GM18907 (cell line): ENCODE measurements around the gene SHC2.
A peak's percentile ranks its signal among the peaks of the same experiment; 100 is the strongest.
"Not testable (repeated sequence)": the region's sequence is repeated elsewhere in the genome, so short reads cannot be mapped to it uniquely, and the experiment has no call there.

ENCODE experiments used
- ATAC-seq: cut with Tn5 transposase; IDR thresholded peaks from one replicate; pipeline ENCODE4 v1.9.1; 2021; ENCODE audit warnings: mild to moderate bottlenecking, moderate library complexity; ENCODE audit not compliant: unreplicated experiment

The SHC2 gene

GRCh38 chr19:492091-492531 lies 31.3 kb upstream of the SHC2 start:
- no peak for ATAC-seq

GRCh38 chr19:491146-491741 lies 30.4 kb upstream of the SHC2 start:
- no peak for ATAC-seq

- no peak for ATAC-seq
These were observed 28.8 kb upstream of the SHC2 start for GRCh38 chr19:489418-490196.

- peak; percentile 80 for ATAC-seq
These were observed 27.9 kb upstream of the SHC2 start for GRCh38 chr19:488505-489417.

- ATAC-seq, result no peak
These were observed 24.9 kb upstream of the SHC2 start for GRCh38 chr19:485583-486236.

- ATAC-seq, result no peak
These were observed 24.2 kb upstream of the SHC2 start for GRCh38 chr19:485077-485476.

- ATAC-seq, result no peak
These were observed 23.7 kb upstream of the SHC2 start for GRCh38 chr19:484494-484893.

DNA sequence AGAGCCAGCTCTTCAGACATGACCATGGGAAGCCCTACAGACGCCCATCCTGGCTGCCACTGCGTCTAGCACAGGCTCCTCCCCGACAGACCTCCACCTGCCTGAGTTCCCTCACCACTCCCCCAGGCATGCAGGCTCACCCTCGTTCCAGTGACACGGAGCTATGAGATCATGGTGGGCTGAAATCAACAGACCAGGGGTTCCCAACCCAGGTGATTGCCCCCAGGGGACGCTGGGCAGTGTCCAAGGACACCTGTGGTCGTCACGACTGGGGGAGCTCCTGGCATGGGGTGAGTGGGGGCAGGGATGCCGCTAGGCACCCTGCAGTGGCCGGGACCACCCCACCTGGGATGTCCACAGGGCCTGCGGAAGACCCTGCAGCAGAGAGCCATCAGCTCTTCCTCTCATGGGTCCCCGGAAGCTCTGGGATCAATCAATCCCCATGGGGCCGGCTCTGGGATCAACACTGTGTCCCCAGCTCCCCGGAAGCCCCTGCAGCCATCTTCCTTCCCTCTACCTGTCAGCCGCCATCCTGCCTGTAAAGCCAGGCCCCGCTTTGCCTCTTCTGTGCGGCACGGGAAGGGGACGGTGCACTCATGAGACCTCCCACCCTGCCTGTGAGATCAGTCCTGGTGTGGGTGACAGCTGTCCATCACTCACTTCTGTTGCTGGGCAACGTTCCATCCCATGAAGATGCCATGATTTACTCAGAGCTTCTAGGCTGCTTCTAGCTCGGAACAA lies 22.7 kb upstream of the SHC2 start:
- no peak for ATAC-seq

DNA sequence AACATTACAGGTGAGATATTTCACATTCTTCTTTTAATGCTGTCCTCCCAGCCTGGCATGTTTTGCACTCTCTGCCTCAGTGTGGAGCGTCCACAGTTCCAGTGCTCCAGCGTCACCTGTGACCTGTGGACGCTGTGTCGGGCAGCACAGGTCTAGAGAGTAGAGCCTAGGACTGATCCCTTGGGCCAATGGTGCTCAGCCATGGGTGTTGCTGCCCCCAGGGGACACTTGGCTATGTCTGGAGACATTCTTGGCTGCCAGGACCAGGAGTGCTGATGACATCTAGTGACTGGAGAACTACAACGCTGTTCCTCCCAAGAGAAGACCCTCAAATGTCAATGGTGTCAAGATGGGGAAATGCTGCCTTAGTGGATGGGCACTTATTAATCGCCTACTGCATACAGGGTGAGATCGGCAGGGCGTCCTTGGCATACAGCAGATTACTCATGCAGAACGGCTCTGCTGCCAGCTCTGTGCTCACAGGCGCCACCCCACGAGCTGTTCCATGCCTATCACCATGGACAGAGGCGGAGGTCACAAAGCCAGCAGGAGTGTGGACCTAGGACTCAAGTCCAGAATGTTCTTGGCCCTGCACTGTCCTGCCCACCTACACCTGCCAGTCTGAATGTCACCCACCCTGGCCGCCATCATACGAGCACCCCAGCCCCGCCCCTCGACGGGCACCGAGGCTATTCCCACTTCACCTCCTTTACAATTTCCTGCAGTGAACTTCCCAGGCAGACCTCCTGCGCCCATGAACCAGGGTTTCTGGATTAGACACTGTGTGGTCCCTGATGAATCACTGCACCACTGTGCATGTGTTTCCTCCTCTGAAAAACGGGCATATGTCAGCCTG lies 21.6 kb upstream of the SHC2 start:
- ATAC-seq, result no peak

- not testable (repeated sequence) for ATAC-seq
These were observed 20.3 kb upstream of the SHC2 start for GRCh38 chr19:481100-481499.

DNA sequence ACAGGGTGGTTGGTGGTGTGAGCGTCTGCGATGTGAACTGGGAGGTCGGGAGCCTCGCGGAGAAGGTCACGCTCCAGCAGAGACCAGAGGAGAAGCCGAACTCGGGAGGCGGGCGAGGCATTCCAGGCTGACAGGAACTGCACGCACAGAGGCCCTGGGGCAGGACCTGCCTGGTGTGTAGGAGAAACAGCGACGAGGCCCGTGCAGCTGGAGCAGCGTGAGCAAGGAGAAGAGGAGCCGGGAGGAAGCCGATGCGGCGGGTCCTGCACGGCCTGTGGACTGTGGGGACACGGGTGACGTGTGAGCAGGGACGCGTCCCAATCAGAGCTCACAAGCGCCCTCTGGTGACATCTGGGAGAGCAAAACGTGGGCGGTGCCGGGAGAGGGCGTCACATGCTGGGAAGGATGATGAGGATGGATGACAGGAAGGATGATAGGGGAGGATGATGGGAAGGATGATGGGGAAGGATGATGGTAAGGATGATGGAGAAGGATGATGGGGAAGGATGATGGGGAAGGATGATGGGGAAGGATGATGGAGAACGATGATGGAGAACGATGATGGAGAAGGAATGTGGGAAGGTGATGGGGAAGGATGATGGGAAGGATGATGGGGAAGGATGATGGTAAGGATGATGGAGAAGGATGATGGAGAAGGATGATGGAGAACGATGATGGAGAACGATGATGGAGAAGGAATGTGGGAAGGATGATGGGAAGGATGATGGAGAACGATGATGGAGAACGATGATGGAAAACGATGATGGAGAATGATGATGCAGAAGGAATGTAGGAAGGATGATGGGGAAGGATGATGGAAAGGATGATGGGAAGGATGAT lies 19.4 kb upstream of the SHC2 start:
- no peak for ATAC-seq

DNA sequence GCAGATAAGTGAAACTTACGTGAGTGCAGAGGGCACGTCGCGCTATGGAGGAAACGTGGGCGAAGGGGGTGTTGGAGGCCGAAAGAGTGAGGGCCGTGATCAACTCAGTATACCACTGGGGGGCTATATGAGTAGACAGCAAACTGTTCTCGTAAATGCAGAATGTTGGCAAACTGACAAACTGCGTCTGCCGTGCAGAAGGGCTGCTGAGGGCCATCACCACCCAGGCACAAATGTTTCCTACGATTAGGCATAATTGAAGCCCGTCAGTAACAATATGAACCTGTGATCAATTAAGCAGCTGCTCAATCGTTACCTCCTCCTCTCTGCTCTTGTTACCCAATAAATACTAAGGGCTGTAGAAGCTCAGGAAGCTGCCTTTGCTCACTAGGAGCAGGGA lies 18.1 kb upstream of the SHC2 start:
- ATAC-seq, result no peak

DNA sequence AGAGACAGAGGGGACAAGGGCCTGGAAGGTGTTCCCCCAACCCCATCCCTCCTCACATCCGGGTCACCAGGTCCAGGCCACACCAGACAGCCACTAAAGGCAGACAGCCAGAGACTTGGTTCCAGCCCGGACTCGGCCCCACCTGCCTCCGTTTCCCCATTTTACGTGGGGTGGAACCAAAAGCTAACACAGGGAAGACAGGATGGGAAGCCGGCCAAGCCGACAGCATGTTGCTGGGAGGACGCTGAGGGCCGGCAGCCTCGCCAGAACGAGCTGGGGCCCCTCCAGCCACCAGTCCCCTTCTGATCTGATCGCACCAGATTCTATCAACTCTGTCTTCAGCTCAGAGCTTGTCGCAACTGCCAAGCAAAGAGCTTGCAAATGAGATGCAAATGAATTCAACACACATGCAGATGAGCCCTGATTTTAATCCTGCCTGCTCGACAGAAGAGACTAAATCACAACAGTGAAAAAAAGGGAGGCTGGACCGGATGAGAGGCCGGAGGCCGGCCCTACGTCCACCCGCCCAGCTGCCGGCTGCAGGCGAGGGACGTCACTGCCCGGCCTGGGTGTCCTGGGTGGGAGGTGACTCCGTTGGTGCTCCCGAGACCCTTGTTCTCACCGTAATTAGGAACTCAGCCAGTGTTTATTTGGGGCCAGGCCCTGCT lies 17.5 kb upstream of the SHC2 start:
- no peak for ATAC-seq

DNA sequence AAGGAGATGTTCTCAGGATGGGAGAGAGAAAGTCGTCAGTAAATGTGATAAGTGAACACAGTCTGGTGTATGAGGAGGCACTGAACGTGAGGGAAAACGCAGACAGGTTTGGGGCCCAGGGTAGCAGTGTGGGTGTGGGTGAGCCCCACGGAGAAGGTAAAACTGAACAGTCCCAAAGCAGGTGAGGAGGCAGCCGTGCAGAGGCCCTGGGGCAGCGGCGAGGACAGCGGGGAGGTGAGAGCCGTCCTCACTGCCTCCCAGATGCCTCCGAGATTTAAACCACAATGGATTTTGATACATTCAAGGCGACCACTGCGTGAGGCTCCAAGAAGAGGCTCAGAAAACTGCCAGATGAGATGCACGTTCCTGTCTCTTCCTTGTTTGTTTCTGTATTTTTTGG lies 14.5 kb upstream of the SHC2 start:
- no peak for ATAC-seq

GRCh38 chr19:474126-475078 lies 13.6 kb upstream of the SHC2 start:
- ATAC-seq, result no peak

DNA sequence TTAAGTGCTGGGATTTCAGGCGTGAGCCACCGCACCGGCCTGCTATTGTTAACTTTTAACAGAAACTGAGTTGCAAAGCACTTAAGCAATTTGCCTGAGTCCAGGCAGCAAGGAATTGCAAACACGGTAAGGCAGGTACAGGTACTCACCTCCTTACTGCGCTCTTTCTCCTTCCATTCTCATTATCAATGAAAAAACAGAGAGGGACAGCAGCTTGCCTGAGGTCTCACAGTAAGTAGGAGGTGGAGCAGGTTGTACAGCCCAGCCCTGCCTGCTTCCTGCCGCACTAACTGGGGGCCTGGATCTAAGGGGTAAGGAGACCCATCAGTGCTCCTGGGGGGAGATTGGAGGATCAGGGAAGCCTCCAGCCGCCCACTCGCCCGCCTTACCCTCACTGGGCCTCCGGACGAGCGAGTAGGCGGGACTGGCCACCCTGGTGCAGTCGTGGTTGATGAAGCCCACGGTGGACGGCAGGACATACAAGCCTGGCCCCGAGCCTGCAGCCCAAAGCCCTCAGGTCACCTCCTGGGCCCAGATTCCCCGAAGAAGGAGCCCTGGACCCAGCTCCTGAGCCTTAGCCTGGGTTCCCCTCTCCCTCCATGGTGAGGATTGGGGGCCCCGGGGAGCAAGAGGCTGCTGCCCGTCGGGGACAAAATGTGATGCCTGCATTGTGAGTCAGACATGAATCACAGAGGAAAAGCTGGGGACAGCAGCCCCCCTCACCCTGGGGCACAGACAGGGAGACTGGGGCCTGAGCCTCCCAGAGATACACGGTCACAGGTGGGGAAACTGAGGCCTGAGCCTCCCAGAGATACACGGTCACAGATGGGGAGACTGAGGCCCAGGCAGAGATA lies 11.4 kb upstream of the SHC2 start:
- ATAC-seq, result no peak
